T1000 (cell line): ENCODE data around the gene FIS1.
"Not testable (repeated sequence)": the region's sequence is repeated elsewhere in the genome, so short reads cannot be mapped to it uniquely, and the experiment has no call there.

Experiments
- DNase-seq: peaks from one replicate; lab custom pipeline; 2025; ENCODE audit warnings: mixed read lengths; lab: John Stamatoyannopoulos, UW

The FIS1 gene

GRCh38 chr7:101203740-101204738 lies 40.8 kb downstream of the FIS1 start:
- not testable (repeated sequence) for DNase-seq

DNA sequence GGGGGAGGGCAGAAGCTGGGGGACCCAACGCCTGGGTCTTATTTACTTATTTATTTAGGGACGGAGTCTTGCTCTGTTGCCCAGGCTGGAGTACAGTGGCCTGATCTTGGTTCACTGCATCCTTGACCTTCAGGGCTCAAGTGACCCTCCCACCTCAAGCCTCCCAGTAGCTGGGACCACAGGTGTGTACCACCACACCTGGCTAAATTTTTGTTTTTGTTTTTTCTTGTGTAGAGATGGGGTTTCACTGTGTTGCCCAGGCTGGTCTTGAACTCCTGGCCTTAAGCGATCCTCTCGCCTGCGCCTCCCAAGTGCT lies 42.3 kb downstream of the FIS1 start:
- DNase-seq: no peak

DNA sequence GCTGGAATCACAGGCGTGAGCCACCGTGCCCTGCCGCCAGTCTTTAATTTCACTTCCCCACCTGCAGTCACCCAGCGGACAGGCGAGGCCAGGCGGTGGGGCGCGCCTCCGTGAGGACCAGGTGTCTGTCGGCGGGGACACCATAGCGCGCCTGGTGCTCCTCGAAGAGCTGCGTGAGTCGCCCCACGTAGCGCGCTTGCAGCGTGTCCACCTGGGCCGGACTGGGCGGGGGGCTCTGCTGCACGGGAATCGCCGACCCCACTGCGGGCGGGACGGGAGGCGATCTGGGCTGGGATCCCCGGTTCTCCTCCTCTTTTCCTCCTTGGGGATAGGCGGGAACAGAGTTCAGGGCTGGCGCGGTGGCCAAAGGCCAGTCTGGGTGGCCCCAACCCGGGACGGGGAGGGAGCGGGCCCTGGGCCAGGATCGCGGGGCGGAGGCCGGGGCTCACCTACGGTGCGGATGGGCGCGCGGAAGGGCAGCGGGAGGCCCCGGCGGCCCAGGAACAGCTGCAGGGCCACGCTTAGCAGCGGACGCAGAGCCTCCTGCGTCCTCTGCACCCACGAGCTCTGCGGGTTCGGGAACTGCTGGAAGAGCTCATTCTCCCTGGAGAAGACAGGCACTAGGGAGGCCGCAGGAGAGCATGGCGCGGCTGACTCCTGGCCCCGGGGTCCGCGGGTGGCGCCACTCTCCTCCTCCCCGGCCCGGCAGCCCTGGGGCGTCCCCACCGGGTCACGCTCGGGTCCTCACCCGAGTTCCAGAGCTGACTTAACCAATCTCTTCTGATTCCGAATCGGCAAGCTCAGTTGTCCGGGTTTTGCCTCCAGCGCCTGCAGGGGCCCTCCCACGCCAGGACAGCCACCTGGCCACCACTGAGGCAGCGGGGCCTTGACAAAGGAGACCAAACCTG lies 42.9 kb downstream of the FIS1 start:
- no peak for DNase-seq

- no peak for DNase-seq
Observed at GRCh38 chr7:101200862-101201599, 43.9 kb downstream of the FIS1 start, which contains the start of gene MOGAT3. TSS of gene MOGAT3 (minus strand) at chr7:101201036. CDS start at chr7:101200854, 182 bp downstream.

DNA sequence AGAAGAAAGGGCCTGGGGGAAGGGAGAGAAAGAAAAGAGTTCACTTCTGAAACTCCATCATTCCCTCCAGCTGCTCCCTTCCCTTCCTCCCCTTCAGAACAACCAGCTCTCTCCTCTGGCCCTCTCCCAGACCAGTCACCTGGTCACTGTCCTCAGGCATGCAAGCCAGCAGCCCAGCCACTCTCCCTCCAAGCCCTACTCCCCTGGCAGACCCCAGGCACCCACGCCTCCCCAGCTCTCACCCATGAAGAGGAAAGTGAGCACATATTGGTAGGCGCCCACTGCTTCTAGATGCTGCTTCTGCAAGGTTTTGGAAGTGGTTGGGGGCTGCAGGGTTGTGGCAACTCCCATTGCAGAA lies 44.4 kb downstream of the FIS1 start:
- no peak for DNase-seq

GRCh38 chr7:101199522-101199921 lies 45.4 kb downstream of the FIS1 start:
- DNase-seq: not testable (repeated sequence)

DNA sequence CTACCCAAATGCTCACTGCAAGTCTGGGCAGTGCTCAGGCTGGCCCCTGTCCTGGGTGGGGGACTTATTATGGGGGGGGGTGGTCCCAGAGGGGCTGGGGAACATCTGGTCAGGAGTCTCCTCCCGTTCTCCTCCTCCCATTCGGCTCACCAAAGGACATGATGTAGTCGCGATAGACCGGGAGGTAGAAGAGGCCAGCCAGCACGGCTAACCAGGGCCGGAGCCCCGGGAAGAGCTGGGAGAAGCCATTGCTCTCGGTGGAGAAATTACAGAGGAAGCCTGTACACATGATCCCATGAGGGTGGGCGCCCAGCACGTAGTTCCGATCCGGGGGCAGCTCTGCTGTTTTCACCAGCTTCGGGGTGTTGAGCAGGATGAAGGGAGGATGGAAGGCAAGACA lies 46.4 kb downstream of the FIS1 start:
- DNase-seq: no peak

DNA sequence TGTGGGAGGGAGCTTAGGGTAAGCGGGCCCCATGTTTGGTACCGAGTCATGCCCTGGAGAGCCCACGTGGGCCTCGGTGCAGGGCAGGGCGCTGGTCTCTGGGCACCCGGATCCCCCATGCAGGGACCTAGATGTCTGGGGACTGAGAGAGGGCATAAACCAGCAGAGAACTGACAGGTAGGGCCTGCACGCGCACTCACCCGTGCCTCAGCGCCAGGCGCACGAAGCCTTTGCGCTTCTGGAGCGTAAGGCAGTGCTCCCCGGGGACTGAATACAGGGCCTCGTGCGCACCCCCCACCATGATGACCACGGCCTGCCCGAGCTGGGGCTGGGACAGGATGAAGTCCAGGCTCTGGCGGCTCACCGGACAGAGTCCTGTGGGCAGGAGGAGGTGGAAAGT lies 46.9 kb downstream of the FIS1 start:
- no peak for DNase-seq

DNA sequence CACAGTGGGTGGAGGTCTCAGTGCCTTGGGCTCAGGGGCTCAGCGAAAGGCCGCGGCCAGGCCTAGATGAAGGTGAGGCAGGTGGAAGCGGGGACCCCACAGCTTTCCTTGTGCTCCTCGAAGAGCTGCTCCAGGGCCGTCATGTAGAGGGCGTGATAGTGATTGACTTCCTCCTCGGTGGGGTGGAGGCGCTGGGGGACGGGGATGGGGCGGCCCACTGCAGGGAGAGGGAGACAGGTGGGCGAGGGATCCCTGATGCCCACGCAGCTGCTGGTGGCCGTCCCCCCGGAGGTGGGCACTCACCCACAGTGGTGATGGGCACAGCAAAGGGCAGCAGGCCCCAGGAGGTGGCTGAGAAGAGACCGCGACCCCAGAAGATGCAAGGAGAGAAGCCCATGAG lies 49.0 kb downstream of the FIS1 start:
- no peak for DNase-seq
